AG08395 (cell line): ENCODE measurements around the gene DOK5.
"Not testable (repeated sequence)": the region's sequence is repeated elsewhere in the genome, so short reads cannot be mapped to it uniquely, and the experiment has no call there.

Source experiments
- DNase-seq: peaks from one replicate; pipeline ENCODE4 v3.0.0; 2012; ENCODE audit warnings: mixed read lengths, low spot score

DOK5 gene

GRCh38 chr20:54475334-54476168, at the start of gene DOK5:
Gene DOK5 (plus strand): TSS chr20:54475593. CDS start chr20:54475947, 354 bp downstream.
- DNase-seq = peak; percentile 8

- DNase-seq = no peak
Measured at GRCh38 chr20:54429364-54429763, 46.0 kb upstream of the DOK5 start.

GRCh38 chr20:54431156-54431944, 44.0 kb upstream of the DOK5 start:
- DNase-seq = no peak

GRCh38 chr20:54432966-54433365, 42.4 kb upstream of the DOK5 start:
- no peak for DNase-seq

- no peak for DNase-seq
Measured at GRCh38 chr20:54433636-54434035, 41.8 kb upstream of the DOK5 start.

GRCh38 chr20:54434196-54434595, 41.2 kb upstream of the DOK5 start:
- DNase-seq = no peak

- no peak for DNase-seq
Measured at GRCh38 chr20:54435015-54435414, 40.4 kb upstream of the DOK5 start.

- not testable (repeated sequence) for DNase-seq
Measured at GRCh38 chr20:54436410-54436809, 39.0 kb upstream of the DOK5 start.

GRCh38 chr20:54438166-54438565, 37.2 kb upstream of the DOK5 start:
- no peak for DNase-seq

- no peak for DNase-seq
Measured at GRCh38 chr20:54450207-54450606, 25.2 kb upstream of the DOK5 start.

GRCh38 chr20:54451171-54451570, 24.2 kb upstream of the DOK5 start:
- no peak for DNase-seq

- no peak for DNase-seq
Measured at GRCh38 chr20:54452277-54452676, 23.1 kb upstream of the DOK5 start.

- no peak for DNase-seq
Measured at GRCh38 chr20:54454982-54455381, 20.4 kb upstream of the DOK5 start.

- no peak for DNase-seq
Measured at GRCh38 chr20:54456423-54456822, 19.0 kb upstream of the DOK5 start.

GRCh38 chr20:54456961-54457360, 18.4 kb upstream of the DOK5 start:
- no peak for DNase-seq

GRCh38 chr20:54458219-54458618, 17.2 kb upstream of the DOK5 start:
- DNase-seq = no peak

- DNase-seq = no peak
Measured at GRCh38 chr20:54459279-54459678, 16.1 kb upstream of the DOK5 start.

- DNase-seq = no peak
Measured at GRCh38 chr20:54464003-54464402, 11.4 kb upstream of the DOK5 start.

- no peak for DNase-seq
Measured at GRCh38 chr20:54466127-54466526, 9.3 kb upstream of the DOK5 start.

GRCh38 chr20:54467622-54468021, 7.8 kb upstream of the DOK5 start:
- DNase-seq = no peak

- DNase-seq = no peak
Measured at GRCh38 chr20:54468082-54468481, 7.3 kb upstream of the DOK5 start.

GRCh38 chr20:54469293-54469692, 6.1 kb upstream of the DOK5 start:
- no peak for DNase-seq

GRCh38 chr20:54469952-54470351, 5.4 kb upstream of the DOK5 start:
- DNase-seq = no peak
